Measurements from ENCODE around the gene CROCC.
"Not testable (repeated sequence)": the region's sequence is repeated elsewhere in the genome, so short reads cannot be mapped to it uniquely, and the experiment has no call there.

Gene CROCC

GRCh38 chr1:16955186-16955585, 33.5 kb downstream of the CROCC start:
- H3K27ac ChIP-seq, result no peak overlapping the region
- TF ChIP-seq, protein P1, sequence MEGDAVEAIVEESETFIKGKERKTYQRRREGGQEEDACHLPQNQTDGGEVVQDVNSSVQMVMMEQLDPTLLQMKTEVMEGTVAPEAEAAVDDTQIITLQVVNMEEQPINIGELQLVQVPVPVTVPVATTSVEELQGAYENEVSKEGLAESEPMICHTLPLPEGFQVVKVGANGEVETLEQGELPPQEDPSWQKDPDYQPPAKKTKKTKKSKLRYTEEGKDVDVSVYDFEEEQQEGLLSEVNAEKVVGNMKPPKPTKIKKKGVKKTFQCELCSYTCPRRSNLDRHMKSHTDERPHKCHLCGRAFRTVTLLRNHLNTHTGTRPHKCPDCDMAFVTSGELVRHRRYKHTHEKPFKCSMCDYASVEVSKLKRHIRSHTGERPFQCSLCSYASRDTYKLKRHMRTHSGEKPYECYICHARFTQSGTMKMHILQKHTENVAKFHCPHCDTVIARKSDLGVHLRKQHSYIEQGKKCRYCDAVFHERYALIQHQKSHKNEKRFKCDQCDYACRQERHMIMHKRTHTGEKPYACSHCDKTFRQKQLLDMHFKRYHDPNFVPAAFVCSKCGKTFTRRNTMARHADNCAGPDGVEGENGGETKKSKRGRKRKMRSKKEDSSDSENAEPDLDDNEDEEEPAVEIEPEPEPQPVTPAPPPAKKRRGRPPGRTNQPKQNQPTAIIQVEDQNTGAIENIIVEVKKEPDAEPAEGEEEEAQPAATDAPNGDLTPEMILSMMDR (conservative IDR thresholded peaks at IDR 0.05), result no peak

GRCh38 chr1:16956775-16957174, 35.0 kb downstream of the CROCC start:
- H3K27ac ChIP-seq, result no peak overlapping the region
- TF ChIP-seq, protein P1 (conservative IDR thresholded peaks at IDR 0.05), result no peak

GRCh38 chr1:16957731-16958130, 36.0 kb downstream of the CROCC start:
- TF ChIP-seq, protein P1 (conservative IDR thresholded peaks at IDR 0.05), result no peak
- no peak overlapping the region for H3K27ac ChIP-seq

DNA sequence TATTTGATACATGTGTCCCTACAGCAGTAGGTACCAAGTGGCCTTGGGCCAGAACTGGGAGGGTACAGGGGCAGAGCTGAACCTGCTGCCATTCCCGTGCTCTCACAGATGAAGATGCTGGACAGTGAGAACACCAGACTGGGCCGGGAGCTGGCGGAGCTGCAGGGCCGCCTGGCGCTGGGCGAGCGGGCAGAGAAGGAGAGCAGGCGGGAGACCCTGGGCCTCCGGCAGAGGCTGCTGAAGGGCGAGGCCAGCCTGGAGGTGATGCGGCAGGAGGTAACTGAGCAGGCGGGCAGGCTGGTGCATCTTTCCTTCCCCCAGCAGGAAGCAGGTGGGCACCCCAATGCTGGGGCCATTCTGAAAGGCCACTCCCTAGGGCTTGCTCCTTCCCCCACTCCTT, 36.7 kb downstream of the CROCC start:
- TF ChIP-seq, protein P1 (conservative IDR thresholded peaks at IDR 0.05), result no peak
- no peak overlapping the region for H3K27ac ChIP-seq

DNA sequence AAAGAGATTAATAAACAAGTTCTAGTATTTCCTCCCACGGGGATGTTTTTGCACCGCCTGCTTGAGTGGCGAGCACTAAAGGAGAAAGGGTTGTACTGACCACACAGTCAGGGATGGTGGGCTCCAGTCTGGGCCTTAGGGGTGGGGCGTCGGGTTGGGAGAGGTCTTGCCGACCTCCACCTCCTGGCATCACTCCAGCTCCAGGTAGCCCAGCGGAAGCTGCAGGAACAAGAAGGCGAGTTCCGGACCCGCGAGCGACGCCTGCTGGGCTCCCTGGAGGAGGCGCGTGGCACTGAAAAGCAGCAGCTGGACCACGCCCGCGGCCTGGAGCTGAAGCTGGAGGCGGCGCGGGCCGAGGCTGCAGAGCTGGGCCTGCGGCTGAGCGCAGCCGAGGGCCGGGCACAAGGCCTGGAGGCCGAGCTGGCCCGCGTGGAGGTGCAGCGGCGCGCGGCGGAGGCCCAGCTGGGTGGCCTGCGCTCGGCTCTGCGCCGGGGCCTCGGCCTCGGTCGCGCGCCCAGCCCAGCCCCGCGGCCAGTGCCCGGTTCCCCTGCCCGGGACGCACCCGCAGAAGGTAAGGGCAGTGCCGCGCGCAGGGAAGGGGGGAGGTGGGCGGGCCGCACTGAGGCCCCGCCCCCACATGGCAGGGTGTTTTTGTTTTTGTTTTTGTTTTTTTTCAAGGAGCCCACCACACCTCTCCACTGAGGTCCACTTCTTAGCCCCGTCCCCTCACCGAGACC, 39.0 kb downstream of the CROCC start:
- H3K27ac ChIP-seq, result peak overlapping the region; percentile 86
- TF ChIP-seq, protein P1 (conservative IDR thresholded peaks at IDR 0.05), result peak; percentile 89

GRCh38 chr1:16961297-16962133, 39.8 kb downstream of the CROCC start:
- peak overlapping the region; percentile 86 for H3K27ac ChIP-seq
- TF ChIP-seq, protein P1 (conservative IDR thresholded peaks at IDR 0.05), result no peak

DNA sequence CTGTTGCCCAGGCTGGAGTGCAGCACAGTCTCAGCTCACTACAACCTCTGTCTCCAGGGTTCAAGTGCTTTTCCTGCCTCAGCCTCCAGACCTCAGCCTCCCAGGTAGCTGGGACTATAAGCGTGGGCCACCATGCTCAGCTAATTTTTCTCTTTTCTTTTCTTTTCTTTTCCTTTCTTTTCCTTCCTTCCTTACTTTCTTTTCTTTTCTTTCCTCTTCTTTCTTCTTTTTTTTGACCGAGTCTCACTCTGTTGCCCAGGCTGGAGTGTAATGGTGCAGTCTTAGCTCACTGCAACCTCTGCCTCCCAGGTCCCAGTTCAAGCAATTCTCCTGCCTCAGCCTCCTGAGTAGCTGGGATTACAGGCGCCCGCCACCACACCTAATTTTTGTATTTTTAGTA, 42.4 kb downstream of the CROCC start:
- H3K27ac ChIP-seq, result not testable (repeated sequence)
